Colon (tissue), 2 donors: ENCODE measurements around the gene USP15.
"Not testable (repeated sequence)": the region's sequence is repeated elsewhere in the genome, so short reads cannot be mapped to it uniquely, and the experiment has no call there.

Experiments used
- FAIRE-seq: peaks from 2 replicates; lab custom pipeline; 2012; peaks lifted over from hg19 to GRCh38; lab: Jason Lieb, UNC
- donor health status: control.
- donor health status: control.

USP15 gene

GRCh38 chr12:62328296-62328921 lies 68.2 kb downstream of the USP15 start:
- FAIRE-seq = no peak

DNA sequence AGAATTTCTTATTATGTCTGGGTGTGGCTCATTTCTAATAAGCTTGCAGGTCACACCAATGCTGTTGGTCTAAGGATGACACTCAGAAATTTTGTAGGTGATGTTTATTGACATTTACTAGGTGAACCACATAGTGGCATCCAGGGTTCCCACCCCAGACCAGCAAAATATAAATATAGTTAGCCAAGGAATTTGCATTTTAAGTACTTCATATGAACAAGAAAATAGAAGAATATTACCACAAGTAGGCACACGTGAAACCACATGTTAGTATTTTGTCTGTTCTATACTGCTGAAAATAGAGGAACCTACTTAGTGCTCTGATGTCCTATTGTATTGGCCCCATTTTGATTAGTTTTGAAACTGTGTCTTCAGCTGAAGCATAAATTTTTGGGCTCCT lies 71.1 kb downstream of the USP15 start:
- FAIRE-seq = no peak

- no peak for FAIRE-seq
These were observed 72.4 kb downstream of the USP15 start for GRCh38 chr12:62332598-62332997.

DNA sequence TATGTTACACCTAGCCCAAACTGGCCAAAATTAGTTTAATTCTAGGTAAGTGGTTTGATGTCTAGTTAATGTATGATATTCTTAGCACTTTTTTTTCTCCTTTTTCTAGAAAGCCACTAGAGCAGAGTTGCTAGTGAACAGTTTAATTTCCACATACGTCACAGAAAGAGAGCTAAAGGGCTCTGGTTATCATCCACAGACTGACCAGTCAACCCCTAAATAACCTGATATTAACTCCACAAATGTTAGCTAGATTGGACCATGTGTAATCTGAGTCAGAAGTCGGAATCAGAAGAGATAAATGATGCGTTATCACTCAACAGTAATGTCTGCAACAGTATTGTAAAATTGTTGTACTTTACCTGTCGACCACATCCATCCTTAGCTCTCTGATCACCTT lies 74.9 kb downstream of the USP15 start:
- FAIRE-seq = no peak

DNA sequence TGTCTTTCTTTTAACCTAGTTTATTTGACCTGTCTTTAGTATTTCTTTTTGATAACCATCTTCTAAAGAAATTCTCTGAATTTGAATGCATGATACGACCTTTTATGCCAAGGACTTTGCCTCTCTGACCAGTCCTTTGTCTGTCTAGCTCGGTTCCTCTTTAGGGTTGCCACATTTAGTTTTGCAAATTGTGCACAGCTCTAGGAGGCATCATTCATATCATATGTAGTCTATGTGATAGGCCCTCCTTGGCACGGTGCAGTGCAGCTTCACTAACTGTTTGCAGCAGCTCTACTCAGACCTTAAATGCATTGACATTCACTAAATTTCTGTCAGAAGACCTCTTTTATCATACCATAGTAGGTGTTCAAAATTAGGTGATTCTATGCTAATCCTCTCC lies 75.6 kb downstream of the USP15 start:
- FAIRE-seq = no peak

DNA sequence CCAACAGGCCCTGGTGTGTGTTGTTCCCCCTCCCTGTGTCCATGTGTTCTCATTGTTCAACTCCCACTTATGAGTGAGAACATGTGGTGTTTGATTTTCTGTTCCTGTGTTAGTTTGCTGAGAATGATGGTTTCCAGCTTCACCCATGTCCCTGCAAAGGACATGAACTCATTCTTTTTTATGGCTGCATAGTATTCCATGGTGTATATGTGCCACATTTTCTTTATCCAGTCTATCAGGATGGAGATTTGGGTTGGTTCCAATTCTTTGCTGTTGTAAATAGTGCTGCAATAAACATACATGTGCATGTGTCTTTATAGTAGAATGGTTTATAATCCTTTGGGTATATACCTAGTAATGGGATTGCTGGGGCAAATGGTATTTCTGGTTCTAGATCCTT lies 77.4 kb downstream of the USP15 start:
- FAIRE-seq = not testable (repeated sequence)

DNA sequence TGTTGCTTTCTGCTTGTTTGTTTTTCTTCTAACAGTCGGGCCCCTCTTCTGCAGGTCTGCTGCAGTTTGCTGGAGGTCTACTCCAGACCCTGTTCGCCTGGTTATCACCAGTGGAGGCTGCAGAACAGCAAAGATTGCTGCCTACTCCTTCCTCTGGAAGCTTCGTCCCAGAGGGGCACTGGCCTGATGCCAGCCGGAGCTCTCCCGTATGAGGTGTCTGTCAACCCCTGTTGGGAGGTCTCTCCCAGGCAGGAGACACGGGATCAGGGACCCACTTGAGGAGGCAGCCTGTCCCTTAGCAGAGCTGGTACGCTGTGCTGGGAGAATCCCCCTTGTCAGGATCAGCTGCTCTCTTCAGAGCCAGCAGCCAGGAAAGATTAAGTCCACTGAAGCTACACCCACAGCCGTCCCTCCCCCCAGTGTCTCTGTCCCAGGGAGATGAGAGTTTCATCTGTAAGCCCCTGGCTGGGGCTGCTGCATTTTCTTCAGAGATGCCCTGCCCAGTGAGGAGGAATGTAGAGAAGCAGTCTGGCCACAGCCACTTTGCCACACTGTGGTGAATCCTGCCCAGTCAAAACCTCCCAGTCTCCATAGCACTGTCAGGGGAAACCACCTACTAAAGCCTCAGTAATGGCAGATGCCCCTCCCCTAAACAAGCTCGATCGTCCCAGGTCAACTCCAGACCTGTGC lies 82.6 kb downstream of the USP15 start:
- not testable (repeated sequence) for FAIRE-seq

GRCh38 chr12:62343304-62344120 lies 83.3 kb downstream of the USP15 start:
- not testable (repeated sequence) for FAIRE-seq

DNA sequence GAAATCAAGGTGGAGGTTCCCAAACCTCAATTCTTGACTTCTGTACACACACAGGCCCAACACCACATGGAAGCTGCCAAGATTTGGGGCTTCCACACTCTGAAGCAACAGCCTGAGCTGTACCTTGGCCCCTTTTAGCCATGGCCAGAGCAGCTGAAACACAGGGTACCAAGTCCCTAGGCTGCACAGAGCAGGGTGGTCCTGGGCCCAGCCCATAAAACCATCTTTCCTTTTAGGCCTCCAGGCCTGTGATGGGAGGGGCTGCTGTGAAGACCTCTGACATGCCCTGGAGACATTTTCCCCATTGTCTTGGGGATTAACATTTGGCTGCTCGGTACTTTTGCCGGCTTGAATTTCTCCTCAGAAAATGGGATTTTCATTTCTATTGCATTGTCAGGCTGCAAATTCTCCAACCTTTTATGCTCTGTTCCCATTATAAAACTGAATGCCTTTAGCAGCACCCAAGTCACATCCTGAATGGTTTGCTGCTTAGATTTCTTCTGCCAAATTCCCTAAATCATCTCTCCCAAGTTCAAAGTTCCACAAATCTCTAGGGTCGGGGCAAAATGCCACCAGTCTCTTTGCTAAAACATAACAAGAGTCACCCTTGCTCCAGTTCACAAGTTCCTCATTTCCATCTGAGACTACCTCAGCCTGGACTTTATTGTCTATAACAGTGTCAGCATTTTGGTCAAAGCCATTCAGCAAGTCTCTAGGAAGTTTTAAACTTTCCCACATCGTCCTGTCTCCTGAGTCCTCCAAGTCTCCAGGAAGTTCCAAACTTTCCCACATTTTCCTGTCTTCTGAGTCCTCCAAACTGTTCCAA lies 84.7 kb downstream of the USP15 start:
- FAIRE-seq = not testable (repeated sequence)

- FAIRE-seq = no peak
These were observed 85.5 kb downstream of the USP15 start for GRCh38 chr12:62345667-62346066.

DNA sequence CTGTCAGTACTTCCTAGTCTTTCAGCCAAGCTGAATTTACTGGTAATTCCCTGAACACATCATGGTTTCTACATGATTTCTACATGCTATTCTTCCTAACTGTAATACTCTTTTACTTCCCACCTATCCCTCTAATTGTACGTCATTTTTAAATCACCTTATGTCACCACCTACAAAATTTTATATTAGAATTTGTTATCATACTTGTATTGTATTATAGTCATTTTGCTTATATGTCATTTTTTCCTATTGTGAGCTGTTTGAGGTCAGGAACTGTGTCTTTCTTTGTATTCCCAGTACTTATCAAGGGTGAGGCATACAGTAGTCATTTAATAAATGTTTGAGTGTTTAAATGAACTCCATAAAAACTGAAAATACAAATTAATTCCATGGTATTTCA lies 86.6 kb downstream of the USP15 start:
- FAIRE-seq = no peak

- no peak for FAIRE-seq
These were observed 87.9 kb downstream of the USP15 start for GRCh38 chr12:62347922-62348650.

DNA sequence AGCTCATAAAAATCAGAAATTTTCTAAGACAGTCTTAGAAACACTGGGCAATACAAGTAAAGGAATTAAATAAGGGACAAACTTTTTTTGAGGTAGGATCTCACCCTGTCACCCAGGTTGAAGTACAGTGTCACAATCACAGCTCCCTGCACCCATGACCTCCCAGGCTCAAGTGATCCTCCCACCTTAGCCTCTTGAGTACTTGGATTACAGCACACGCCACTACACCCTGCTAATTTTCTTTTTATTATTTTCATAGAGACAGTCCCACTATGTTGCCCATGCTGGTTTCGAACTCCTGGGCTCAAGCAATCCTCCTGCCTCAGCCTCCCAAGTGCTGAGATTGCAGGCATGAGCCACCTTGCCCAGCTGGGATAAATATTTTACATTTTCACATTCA lies 90.3 kb downstream of the USP15 start:
- FAIRE-seq = no peak

DNA sequence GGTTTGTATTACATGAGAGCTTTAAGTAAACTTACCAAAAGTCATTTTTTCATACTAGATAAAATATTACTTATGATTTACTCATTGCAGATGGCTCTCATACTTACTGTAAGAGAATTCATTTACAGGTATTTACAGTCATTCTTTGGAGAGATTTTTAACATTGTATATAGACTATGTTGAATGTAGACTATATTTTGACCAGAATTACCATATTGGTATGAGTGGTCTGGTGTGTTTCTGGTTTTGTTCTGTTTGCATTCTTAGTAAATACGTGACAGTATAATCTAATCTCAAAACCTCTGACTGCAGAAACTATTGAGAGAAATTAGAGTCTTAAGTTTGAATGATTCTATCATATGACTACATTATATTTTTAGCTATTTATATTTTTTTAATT lies 91.1 kb downstream of the USP15 start:
- no peak for FAIRE-seq

DNA sequence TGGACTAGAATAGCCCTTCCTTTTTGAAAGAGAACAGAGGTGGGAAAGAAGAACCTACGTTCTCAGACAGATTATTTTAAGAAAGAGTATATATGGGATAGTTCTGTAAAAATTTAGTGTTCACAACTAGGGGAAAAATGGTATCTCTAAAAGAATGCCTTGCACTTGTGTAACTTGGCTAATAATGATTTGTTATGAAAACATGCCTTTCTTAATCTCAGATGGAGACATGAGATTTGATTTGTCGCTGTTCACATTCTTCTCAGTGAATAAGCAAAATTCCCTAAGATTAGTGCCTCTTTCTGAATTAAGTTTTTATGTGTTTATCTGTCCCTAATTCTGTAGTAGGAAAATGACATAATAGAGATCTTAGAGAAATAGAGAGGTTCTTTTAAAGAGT lies 100.8 kb downstream of the USP15 start:
- no peak for FAIRE-seq

GRCh38 chr12:62363506-62363905 lies 103.3 kb downstream of the USP15 start:
- no peak for FAIRE-seq

- FAIRE-seq = not testable (repeated sequence)
These were observed 104.5 kb downstream of the USP15 start for GRCh38 chr12:62364697-62365096.

DNA sequence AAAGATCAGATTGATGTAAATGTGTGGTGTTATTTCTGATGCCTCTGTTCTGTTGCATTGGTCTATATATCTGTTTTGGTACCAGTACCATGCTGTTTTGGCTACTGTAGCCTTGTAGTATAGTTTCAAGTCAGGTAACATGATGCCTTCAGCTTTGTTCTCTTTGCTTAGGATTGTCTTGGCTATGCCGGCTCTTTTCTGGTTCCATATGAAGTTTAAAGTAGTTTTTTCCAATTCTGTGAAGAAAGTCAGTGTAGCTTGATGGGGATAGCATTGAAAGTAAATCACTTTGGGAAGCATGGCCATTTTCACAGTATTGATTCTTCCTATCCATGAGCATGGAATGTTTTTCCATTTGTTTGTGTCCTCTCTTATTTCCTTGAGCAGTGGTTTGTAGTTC lies 105.6 kb downstream of the USP15 start:
- not testable (repeated sequence) for FAIRE-seq

DNA sequence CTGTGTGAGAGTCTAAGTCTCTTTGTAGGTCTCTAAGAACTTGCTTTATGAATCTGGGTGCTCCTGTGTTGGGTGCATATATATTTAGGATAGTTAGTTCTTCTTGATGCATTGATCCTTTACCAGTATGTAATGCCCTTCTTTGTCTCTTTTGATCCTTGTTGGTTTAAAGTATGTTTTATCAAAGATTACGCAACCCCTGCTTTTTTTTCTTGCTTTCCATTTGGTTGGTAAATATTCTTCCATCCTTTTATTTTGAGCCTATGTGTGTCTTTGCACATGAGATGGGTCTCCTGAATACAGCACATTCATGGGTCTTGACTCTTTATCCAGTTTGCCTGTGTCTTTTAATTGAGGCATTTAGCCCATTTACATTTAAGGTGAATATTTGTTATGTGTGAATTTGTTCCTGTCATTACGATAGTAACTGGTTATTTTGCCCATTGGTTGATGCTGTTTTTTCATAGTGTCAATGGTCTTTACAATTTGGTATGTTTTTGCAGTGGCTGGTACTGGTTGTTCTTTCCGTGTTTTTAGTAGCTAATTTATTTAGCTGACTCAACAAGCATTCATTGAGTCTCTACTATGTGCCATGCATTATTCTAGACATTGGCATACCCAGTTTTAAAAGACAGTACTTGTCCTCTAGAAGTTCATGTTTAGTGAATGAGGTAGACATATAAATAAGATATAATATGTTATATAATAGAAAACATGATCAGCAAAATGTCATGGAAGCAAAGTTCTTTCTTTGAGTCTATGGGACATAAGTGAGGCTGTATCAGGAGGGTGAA lies 108.4 kb downstream of the USP15 start:
- not testable (repeated sequence) for FAIRE-seq

DNA sequence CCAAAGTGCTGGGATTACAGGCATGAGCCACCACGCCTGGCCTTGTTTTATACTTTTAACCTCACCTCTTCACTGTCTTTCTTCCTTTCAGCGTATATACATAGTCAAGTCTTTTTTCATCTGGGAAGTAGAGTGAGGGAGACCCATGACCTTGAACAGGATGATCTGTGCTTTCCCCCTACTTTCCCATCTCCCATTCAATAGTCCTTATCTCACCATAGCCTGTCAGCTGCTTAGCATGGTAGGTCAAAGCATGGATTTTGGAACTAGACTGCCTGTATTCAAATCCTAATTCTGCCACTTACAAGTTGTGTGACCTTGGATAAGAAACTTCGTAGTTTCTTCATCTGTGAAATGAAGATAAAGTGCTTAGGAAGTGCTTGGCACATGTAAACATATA lies 110.0 kb downstream of the USP15 start:
- FAIRE-seq = no peak

DNA sequence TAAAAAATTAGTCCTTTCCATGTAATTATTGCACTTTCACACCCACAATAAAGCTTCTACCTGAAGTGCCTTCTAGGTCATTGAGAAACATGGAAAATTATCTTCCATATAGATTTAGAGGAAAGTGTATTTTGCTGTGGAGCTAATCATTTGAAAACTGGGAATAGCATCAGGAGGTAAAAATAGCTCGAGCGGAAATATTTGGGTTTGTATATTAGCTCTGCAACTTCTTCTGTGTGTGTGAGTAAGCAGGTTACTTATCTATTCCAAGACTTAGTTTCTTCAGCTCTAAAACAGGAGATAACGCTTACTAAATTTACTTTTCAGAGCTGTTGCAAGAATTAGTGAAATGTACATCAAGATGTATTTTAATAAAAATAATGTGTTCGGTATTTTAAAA lies 111.5 kb downstream of the USP15 start:
- no peak for FAIRE-seq
